K562 (cell line): Measurements from ENCODE around the gene HNRNPH1.
"Not testable (repeated sequence)": the region's sequence is repeated elsewhere in the genome, so short reads cannot be mapped to it uniquely, and the experiment has no call there.

ENCODE experiments used
- CTCF ChIP-seq, 3 experiments: IDR thresholded peaks in 2 of 3; conservative IDR thresholded peaks in 1 of 3; 2 replicates each; pipeline ENCODE4 v1.5.1; 2011 to 2012; ENCODE audit warnings: low read length in 3 of 3, mild to moderate bottlenecking in 3 of 3, control low read depth in 2 of 3, improper control_type of control experiment in 1 of 3, inconsistent platforms in 1 of 3, low read depth in 1 of 3, mixed read lengths in 1 of 3, moderate library complexity in 1 of 3; ENCODE audit not compliant: insufficient read depth in 2 of 3
- EP300 ChIP-seq: IDR thresholded peaks from 2 replicates; pipeline ENCODE4 v1.6.1; 2012; ENCODE audit warnings: low read length, improper control_type of control experiment
- MXD1 ChIP-seq: fragments of 250-450 bp; sonication (Bioruptor Pico); IDR thresholded peaks from 2 replicates; pipeline ENCODE4 v1.8.0; 2021; ENCODE audit warnings: borderline replicate concordance, mild to moderate bottlenecking, moderate library complexity; ENCODE audit not compliant: poor library complexity, severe bottlenecking

GRCh38 chr5:179650245-179650644 is 26.8 kb upstream of the HNRNPH1 start:
- TF ChIP-seq EP300; MXD1; CTCF (IDR thresholded peaks at IDR 0.05 in 2 of 3, conservative IDR thresholded peaks at IDR 0.05 in 1 of 3; ENCODE audit: insufficient read depth in 2 of 3, low read depth in 1 of 3, low read length in 3 of 3): not testable (repeated sequence)
